ENCODE measurements around the gene CRTC1.

CRTC1 gene

GRCh38 chr19:18701250-18701608 is 17.7 kb downstream of the CRTC1 start:
- H3K79me2 ChIP-seq (ENCODE audit: insufficient read depth, low read length), result no peaks in the 10 kb centered on the region
- H3K4me2 ChIP-seq (ENCODE audit: low read depth, low read length, poor library complexity, severe bottlenecking), result peak overlapping the region; percentile 57
- H2AFZ ChIP-seq (ENCODE audit: low read depth, low read length, severe bottlenecking), result no peak overlapping the region
- peaks cover 6% of the 10 kb centered on the region; the same call in 1 of the 2 replicates for H4K20me1 ChIP-seq (ENCODE audit: low read depth, low read length)
- no peaks in the 10 kb centered on the region for H3K36me3 ChIP-seq (ENCODE audit: low read length)
- no peak overlapping the region for H3K4me3 ChIP-seq (ENCODE audit: insufficient read depth, low read length, poor library complexity, severe bottlenecking)
- H3F3A ChIP-seq (ENCODE audit: insufficient read depth), result peaks cover 17% of the 10 kb centered on the region
- no peaks in the 10 kb centered on the region for H3K9me2 ChIP-seq (replicated peaks; ENCODE audit: insufficient read depth, low read length)
- H3K27me3 ChIP-seq (ENCODE audit: low read length), result no peaks in the 10 kb centered on the region
- TF ChIP-seq CTCF (IDR thresholded peaks at IDR 0.05; ENCODE audit: insufficient read depth, low read length, poor library complexity, severe bottlenecking) (no peak), EZH2phosphoT487 (conservative IDR thresholded peaks at IDR 0.05; ENCODE audit: low read length) (no peak)
- H3K27ac ChIP-seq (ENCODE audit: low read depth, low read length), result peak overlapping the region; percentile 73
- H3K9me3 ChIP-seq (ENCODE audit: insufficient read depth, low read length), result no peaks in the 10 kb centered on the region
- peak overlapping the region; percentile 27; the same call in 1 of the 2 replicates for H3K9ac ChIP-seq (ENCODE audit: low read length)

- Histone ChIP-seq H4K20me1 (ENCODE audit: low read depth, low read length) (no peaks in the 10 kb centered on the region), H3K4me3 (ENCODE audit: insufficient read depth, low read length, poor library complexity, severe bottlenecking) (no peak overlapping the region), H3K79me2 (ENCODE audit: insufficient read depth, low read length) (peaks cover 3% of the 10 kb centered on the region; the same call in 1 of the 2 replicates), H3K36me3 (ENCODE audit: low read length) (no peaks in the 10 kb centered on the region), H3K9me2 (replicated peaks; ENCODE audit: insufficient read depth, low read length) (no peaks in the 10 kb centered on the region), H3K9ac (ENCODE audit: low read length) (no peak overlapping the region), H2AFZ (ENCODE audit: low read depth, low read length, severe bottlenecking) (no peak overlapping the region), H3K4me2 (ENCODE audit: low read depth, low read length, poor library complexity, severe bottlenecking) (no peak overlapping the region), H3K27me3 (ENCODE audit: low read length) (no peaks in the 10 kb centered on the region), H3K9me3 (ENCODE audit: insufficient read depth, low read length) (no peaks in the 10 kb centered on the region), H3K27ac (ENCODE audit: low read depth, low read length) (no peak overlapping the region), H3F3A (ENCODE audit: insufficient read depth) (peaks cover 17% of the 10 kb centered on the region)
- TF ChIP-seq CTCF (IDR thresholded peaks at IDR 0.05; ENCODE audit: insufficient read depth, low read length, poor library complexity, severe bottlenecking) (no peak), EZH2phosphoT487 (conservative IDR thresholded peaks at IDR 0.05; ENCODE audit: low read length) (no peak)
Measured at GRCh38 chr19:18704054-18704453, 20.6 kb downstream of the CRTC1 start.

GRCh38 chr19:18704971-18705370 is 21.5 kb downstream of the CRTC1 start:
- H3K4me2 ChIP-seq (ENCODE audit: low read depth, low read length, poor library complexity, severe bottlenecking), result no peak overlapping the region
- no peak overlapping the region for H3K9ac ChIP-seq (ENCODE audit: low read length)
- H3K36me3 ChIP-seq (ENCODE audit: low read length), result no peaks in the 10 kb centered on the region
- peaks cover 3% of the 10 kb centered on the region; the same call in 1 of the 2 replicates for H3K79me2 ChIP-seq (ENCODE audit: insufficient read depth, low read length)
- no peak for TF ChIP-seq EZH2phosphoT487 (conservative IDR thresholded peaks at IDR 0.05; ENCODE audit: low read length)
- TF ChIP-seq CTCF (IDR thresholded peaks at IDR 0.05; ENCODE audit: insufficient read depth, low read length, poor library complexity, severe bottlenecking), result no peak
- no peaks in the 10 kb centered on the region for H4K20me1 ChIP-seq (ENCODE audit: low read depth, low read length)
- H3K9me3 ChIP-seq (ENCODE audit: insufficient read depth, low read length), result no peaks in the 10 kb centered on the region
- no peak overlapping the region for H2AFZ ChIP-seq (ENCODE audit: low read depth, low read length, severe bottlenecking)
- no peak overlapping the region for H3K4me3 ChIP-seq (ENCODE audit: insufficient read depth, low read length, poor library complexity, severe bottlenecking)
- H3K27me3 ChIP-seq (ENCODE audit: low read length), result no peaks in the 10 kb centered on the region
- H3F3A ChIP-seq (ENCODE audit: insufficient read depth), result peaks cover 11% of the 10 kb centered on the region
- no peaks in the 10 kb centered on the region for H3K9me2 ChIP-seq (replicated peaks; ENCODE audit: insufficient read depth, low read length)
- H3K27ac ChIP-seq (ENCODE audit: low read depth, low read length), result no peak overlapping the region

All from SU-DHL-6 (cell line).